H1 (cell line): ENCODE measurements around the gene TMEM185B. TPM values are rescaled to one million over a fixed set of nuclear protein-coding genes. Genes with fewer than 3 reads are reported as not detected.

Experiments used
- CTCF ChIA-PET: fragments of 300-600 bp; sonication (Branson Sonifier 250); formaldehyde crosslinking; loops from one replicate; lab custom pipeline; 2021; ENCODE audit not compliant: partially characterized antibody; lab: Charles Lee
- POLR2A ChIA-PET: fragments of 300-600 bp; sonication (Branson Sonifier 250); formaldehyde crosslinking; loops from one replicate; lab custom pipeline; 2021; ENCODE audit warnings: inconsistent platforms; ENCODE audit not compliant: partially characterized antibody; lab: Charles Lee
- DNase-seq, 2 experiments: peaks; one replicate each; pipeline versions ENCODE4 v3.0.0 to v3.0.0-alpha.2; 2010 to 2022; ENCODE audit warnings: low spot score in 2 of 2, low read depth in 1 of 2, mixed read lengths in 1 of 2
- FAIRE-seq: peaks from 2 replicates; lab custom pipeline; 2011; peaks lifted over from hg19 to GRCh38; lab: Jason Lieb, UNC
- H2AFZ ChIP-seq: 2 replicates; pipeline ENCODE4 v1.8.1; 2012; ENCODE audit warnings: low read length, inconsistent platforms
- H2AK5ac ChIP-seq: 2 replicates; pipeline ENCODE4 v1.6.1; 2013; ENCODE audit warnings: low read depth, low read length
- H2BK120ac ChIP-seq: replicated peaks from 2 replicates; pipeline ENCODE3; 2013; ENCODE audit warnings: low read depth, low read length, inconsistent platforms
- H2BK12ac ChIP-seq: 2 replicates; pipeline ENCODE4 v1.6.1; 2013; ENCODE audit warnings: low read depth, low read length
- H2BK15ac ChIP-seq: 2 replicates; pipeline ENCODE4 v1.6.1; 2013; ENCODE audit warnings: low read length
- H2BK20ac ChIP-seq: 2 replicates; pipeline ENCODE4 v1.6.1; 2013; ENCODE audit warnings: low read length
- H2BK5ac ChIP-seq: 2 replicates; pipeline ENCODE4 v1.6.1; 2013; ENCODE audit warnings: low read depth, low read length
- H3K14ac ChIP-seq: 2 replicates; pipeline ENCODE4 v1.6.1; 2013; ENCODE audit warnings: inconsistent platforms; ENCODE audit not compliant: insufficient read length
- H3K18ac ChIP-seq: 2 replicates; pipeline ENCODE4 v1.6.1; 2013; ENCODE audit warnings: low read length; ENCODE audit errors: extremely low read depth
- H3K23ac ChIP-seq: 2 replicates; pipeline ENCODE4 v1.6.1; 2013; ENCODE audit warnings: inconsistent platforms; ENCODE audit not compliant: insufficient read length
- H3K23me2 ChIP-seq: 2 replicates; pipeline ENCODE4 v1.6.1; 2013; ENCODE audit warnings: low read depth, low read length
- H3K27ac ChIP-seq: 2 replicates; pipeline ENCODE4 v1.6.1; 2011; ENCODE audit warnings: low read depth, low read length, inconsistent platforms
- H3K27me3 ChIP-seq, 4 experiments: replicated peaks in 1 of 4; 1 replicate in 1 of 4; 2 replicates in 3 of 4; pipeline versions ENCODE4 v1.6.1 to v1.8.1; 2011 to 2013; ENCODE audit warnings: low read length in 3 of 4, mild to moderate bottlenecking in 3 of 4, inconsistent platforms in 2 of 4, mixed read lengths in 2 of 4, moderate library complexity in 1 of 4; ENCODE audit not compliant: control insufficient read depth in 3 of 4, insufficient read depth in 3 of 4; ENCODE audit errors: extremely low read depth in 1 of 4
- H3K36me3 ChIP-seq, 4 experiments: 2 replicates each; pipeline versions ENCODE4 v1.6.1 to v1.8.1; 2011 to 2013; ENCODE audit warnings: mild to moderate bottlenecking in 4 of 4, low read length in 3 of 4, moderate library complexity in 2 of 4, control low read depth in 1 of 4, inconsistent platforms in 1 of 4; ENCODE audit not compliant: insufficient read depth in 4 of 4, control insufficient read depth in 2 of 4
- H3K4ac ChIP-seq: replicated peaks from 2 replicates; pipeline ENCODE3; 2013; ENCODE audit warnings: low read length, low read depth, mixed read lengths, inconsistent platforms; ENCODE audit not compliant: insufficient read length
- H3K4me1 ChIP-seq, 4 experiments: replicated peaks in 1 of 4; 1 replicate in 1 of 4; 2 replicates in 3 of 4; pipeline versions ENCODE4 v1.6.1 to v1.8.1; 2011 to 2013; ENCODE audit warnings: low read length in 3 of 4, inconsistent platforms in 2 of 4, mixed read lengths in 1 of 4; ENCODE audit not compliant: insufficient read depth in 4 of 4, control insufficient read depth in 3 of 4
- H3K4me2 ChIP-seq, 2 experiments: 2 replicates each; pipeline versions ENCODE4 v1.6.1 to v1.8.1; 2011 to 2013; ENCODE audit warnings: low read depth in 2 of 2, low read length in 2 of 2, control low read depth in 1 of 2, inconsistent platforms in 1 of 2, mild to moderate bottlenecking in 1 of 2; ENCODE audit not compliant: insufficient read depth in 1 of 2
- H3K4me3 ChIP-seq, 4 experiments: fragments of 200-600, 300-600 bp in 1 of 4; sonication (generic), shearing (Covaris generic), sonication (Bioruptor Twin) in 1 of 4; 2 replicates each; pipeline versions ENCODE4 v1.5.1 to v1.8.1; 2011 to 2016; ENCODE audit warnings: low read length in 4 of 4, low read depth in 3 of 4, control low read depth in 2 of 4, inconsistent platforms in 2 of 4, mild to moderate bottlenecking in 2 of 4, mixed read lengths in 1 of 4, moderate library complexity in 1 of 4; ENCODE audit not compliant: insufficient read depth in 2 of 4; ENCODE audit errors: extremely low read depth in 1 of 4
- H3K56ac ChIP-seq: replicated peaks from 2 replicates; pipeline ENCODE3; 2013; ENCODE audit warnings: low read depth, mild to moderate bottlenecking, mixed read lengths, low read length, inconsistent platforms; ENCODE audit not compliant: insufficient read length
- H3K79me1 ChIP-seq: 2 replicates; pipeline ENCODE4 v1.6.1; 2013; ENCODE audit warnings: low read depth, low read length, control low read depth
- H3K79me2 ChIP-seq, 2 experiments: 2 replicates each; pipeline versions ENCODE4 v1.6.1 to v1.8.1; 2012 to 2013; ENCODE audit warnings: low read length in 2 of 2, mild to moderate bottlenecking in 2 of 2, inconsistent platforms in 1 of 2; ENCODE audit not compliant: insufficient read depth in 2 of 2, control insufficient read depth in 1 of 2
- H3K9ac ChIP-seq, 4 experiments: replicated peaks in 1 of 4; 1 replicate in 1 of 4; 2 replicates in 3 of 4; pipeline versions ENCODE4 v1.6.1 to v1.8.1; 2011 to 2013; ENCODE audit warnings: low read depth in 3 of 4, low read length in 3 of 4, control low read depth in 2 of 4, mild to moderate bottlenecking in 2 of 4, moderate library complexity in 2 of 4, inconsistent platforms in 1 of 4; ENCODE audit errors: extremely low read depth in 1 of 4
- H3K9me3 ChIP-seq, 2 experiments: 2 replicates each; pipeline versions ENCODE4 v1.6.1 to v1.8.1; 2012 to 2013; ENCODE audit warnings: mild to moderate bottlenecking in 2 of 2, moderate library complexity in 2 of 2, control low read depth in 1 of 2, inconsistent platforms in 1 of 2, low read depth in 1 of 2, low read length in 1 of 2, mixed read lengths in 1 of 2; ENCODE audit not compliant: insufficient read depth in 2 of 2
- H4K20me1 ChIP-seq, 2 experiments: replicated peaks in 1 of 2; 2 replicates each; pipeline versions ENCODE3 to v1.8.1; 2011 to 2013; ENCODE audit warnings: inconsistent platforms in 2 of 2, low read length in 2 of 2, mild to moderate bottlenecking in 1 of 2; ENCODE audit not compliant: insufficient read depth in 2 of 2, control insufficient read depth in 1 of 2
- H4K5ac ChIP-seq: 2 replicates; pipeline ENCODE4 v1.6.1; 2013; ENCODE audit warnings: low read length, low read depth, mixed read lengths, inconsistent platforms; ENCODE audit not compliant: insufficient read length
- H4K8ac ChIP-seq: 2 replicates; pipeline ENCODE4 v1.8.0; 2013; ENCODE audit warnings: mild to moderate bottlenecking, moderate library complexity, low read length, inconsistent platforms; ENCODE audit not compliant: insufficient read depth; ENCODE audit errors: extremely low read depth
- H4K91ac ChIP-seq: replicated peaks from 2 replicates; pipeline ENCODE3; 2013; ENCODE audit warnings: low read length, mixed read lengths, inconsistent platforms; ENCODE audit not compliant: insufficient read length
- CTCF ChIP-seq, 3 experiments: IDR thresholded peaks; 1 replicate in 2 of 3; 2 replicates in 1 of 3; pipeline versions ENCODE4 v1.5.1 to v1.6.1; 2011; ENCODE audit warnings: low read length in 3 of 3, mild to moderate bottlenecking in 3 of 3, inconsistent platforms in 2 of 3, low read depth in 1 of 3, moderate library complexity in 1 of 3; ENCODE audit not compliant: insufficient read depth in 1 of 3; ENCODE audit errors: control extremely low read depth in 1 of 3
- EGR1 ChIP-seq: IDR thresholded peaks from 2 replicates; pipeline ENCODE4 v1.6.1; 2011; ENCODE audit warnings: low read depth, low read length, borderline replicate concordance
- HDAC2 ChIP-seq, 2 experiments: fragments of 300-600 bp in 1 of 2; sonication (generic) in 1 of 2; IDR thresholded peaks; 2 replicates each; pipeline ENCODE4 v1.6.1; 2011 to 2012; ENCODE audit warnings: low read depth in 2 of 2, low read length in 2 of 2, mild to moderate bottlenecking in 2 of 2, moderate library complexity in 2 of 2, borderline replicate concordance in 1 of 2, inconsistent platforms in 1 of 2
- KDM5A ChIP-seq: fragments of 200-600 bp; IDR thresholded peaks from 2 replicates; pipeline ENCODE4 v1.7.1; 2012; ENCODE audit warnings: mild to moderate bottlenecking, low read length, inconsistent platforms, mixed read lengths
- NANOG ChIP-seq: IDR thresholded peaks from 2 replicates; pipeline ENCODE4 v1.6.1; 2011; ENCODE audit warnings: low read length, low read depth, mild to moderate bottlenecking, inconsistent platforms; ENCODE audit not compliant: insufficient read depth, poor library complexity, severe bottlenecking
- POLR2A ChIP-seq, 2 experiments: IDR thresholded peaks; 1 replicate in 1 of 2; 2 replicates in 1 of 2; pipeline ENCODE4 v1.6.1; 2011; ENCODE audit warnings: low read depth in 2 of 2, low read length in 2 of 2, mild to moderate bottlenecking in 2 of 2; ENCODE audit errors: control extremely low read depth in 1 of 2
- RBBP5 ChIP-seq: IDR thresholded peaks from 2 replicates; pipeline ENCODE4 v1.7.1; 2012; ENCODE audit warnings: low read depth, mild to moderate bottlenecking, inconsistent platforms, low read length, moderate library complexity, borderline replicate concordance
- RNF2 ChIP-seq: fragments of 200-900, 300-1000 bp; sonication (generic); IDR thresholded peaks from 2 replicates; pipeline ENCODE4 v1.7.1; 2016; ENCODE audit warnings: borderline replicate concordance, low read depth, mild to moderate bottlenecking, antibody characterized with exemption, low read length; ENCODE audit not compliant: poor library complexity, severe bottlenecking; ENCODE audit errors: missing control alignments
- SP1 ChIP-seq: IDR thresholded peaks from 2 replicates; pipeline ENCODE4 v1.6.1; 2011; ENCODE audit warnings: low read depth, low read length
- TCF12 ChIP-seq: IDR thresholded peaks from 2 replicates; pipeline ENCODE4 v1.6.1; 2011; ENCODE audit warnings: low read depth, mild to moderate bottlenecking, low read length
- YY1 ChIP-seq: IDR thresholded peaks from 2 replicates; pipeline ENCODE4 v1.6.1; 2011; ENCODE audit warnings: low read depth, mild to moderate bottlenecking, low read length
- WGBS, 2 experiments: shearing (Covaris generic) in 1 of 2; methylation state at CpG; one replicate each; pipeline versions ENCODE4 v1.1.6 to v1.1.7; 2013 to 2015; ENCODE audit warnings: low lambda C conversion rate in 2 of 2, mixed read lengths in 2 of 2, inconsistent platforms in 1 of 2, low coverage in 1 of 2, missing lambda C conversion rate in 1 of 2; ENCODE audit not compliant: insufficient replicate concordance in 2 of 2, insufficient coverage in 1 of 2, insufficient read length in 1 of 2; ENCODE audit errors: extremely low coverage in 1 of 2, missing lambda C conversion rate in 1 of 2; 5-methylcytosine and 5-hydroxymethylcytosine counted together
- polyA plus RNA-seq, 7 experiments: library from polyadenylated mRNA; depleted of rRNA in 3 of 7; stranded (reverse) in 5 of 7; unstranded in 2 of 7; fragments of >200 nt in 5 of 7; fragments of 200-250 nt in 2 of 7; gene quantifications; 1 replicate in 5 of 7; 2 replicates in 1 of 7; 4 replicates in 1 of 7; pipeline versions ENCODE4 v1.2.1 to v1.2.3, GENCODE V29; 2011 to 2013; ENCODE audit warnings: missing spikeins in 2 of 7, mixed read lengths in 2 of 7
- total RNA-seq: library from RNA; stranded (reverse); fragmentation: NEBNext Ultra II Directional; extraction: Animal tissue kit (Norgen Biotek cat#: 25700); gene quantifications from 2 replicates; pipeline ENCODE4 v1.2.1, GENCODE V29; 2021

TMEM185B gene
- total and polyA plus RNA-seq, 2 of the 8 experiments (the other 6 are each of a cell fraction or from before 2014, with no cell fraction given): 13.5 to 14.0 TPM

GRCh38 chr2:120236316-120236715 lies 13.1 kb upstream of the TMEM185B start:
- H3K14ac ChIP-seq: no peak overlapping the region
- 81% methylated on average over 10 of the region's 10 CpGs; no CpG with 5 or more reads in 1 of the 2 experiments for WGBS, 2 experiments
- DNase-seq (no peak), FAIRE-seq (no peak)
- H3K56ac ChIP-seq: no peak overlapping the region
- H4K20me1 ChIP-seq: no peaks in the 10 kb centered on the region
- POLR2A ChIA-PET: interaction anchor here (1.0 kb wide), 1 partner anchor 10 kb away, joined by 3 read pairs; no protein-coding TSS in a partner anchor
- H3K36me3 ChIP-seq: no peaks in the 10 kb centered on the region
- H3K27me3 ChIP-seq: peaks cover 0 to 2% (median 0%) of the 10 kb centered on the region in 4 experiments; a peak in 2 of 7 replicates
- no peak overlapping the region for H3K4me3 ChIP-seq
- H3K23me2 ChIP-seq: no peaks in the 10 kb centered on the region
- H2AK5ac ChIP-seq: no peak overlapping the region
- no peak overlapping the region for H4K5ac ChIP-seq
- H4K91ac ChIP-seq: no peak overlapping the region
- no peak overlapping the region for H2BK5ac ChIP-seq
- H4K8ac ChIP-seq: no peak overlapping the region
- no peaks in the 10 kb centered on the region for H3K79me2 ChIP-seq
- peaks cover 0 to 22% (median 6%) of the 10 kb centered on the region in 4 experiments; a peak in 6 of 7 replicates for H3K4me1 ChIP-seq
- H3K4me2 ChIP-seq: no peak overlapping the region
- no peak overlapping the region for H2BK12ac ChIP-seq
- H3K23ac ChIP-seq: no peak overlapping the region
- CTCF ChIA-PET: interaction anchor here (0.8 to 1.2 kb wide), 4 partner anchors 13 to 77 kb away, joined by 3 read pairs; partner anchors contain the start of gene TMEM185B
- H3K18ac ChIP-seq: no peak overlapping the region
- no peak overlapping the region for H3K4ac ChIP-seq
- H3K9me3 ChIP-seq: no peaks in the 10 kb centered on the region
- no peaks in the 10 kb centered on the region for H3K79me1 ChIP-seq
- H2BK15ac ChIP-seq: 0 out of 2 replicates have a peak overlapping the region, but pooled peaks have one; percentile 8
- no peak overlapping the region for H2BK120ac ChIP-seq
- H2BK20ac ChIP-seq: no peak overlapping the region
- H3K27ac ChIP-seq: no peak overlapping the region
- no peak overlapping the region for H3K9ac ChIP-seq
- no peak overlapping the region for H2AFZ ChIP-seq
- TF ChIP-seq TCF12: no peak
- no peak for TF ChIP-seq YY1
- no peak for TF ChIP-seq RBBP5
- no peak for TF ChIP-seq NANOG
- TF ChIP-seq KDM5A: no peak
- no peak for TF ChIP-seq HDAC2 (IDR thresholded peaks at IDR 0.05; ENCODE audit: borderline replicate concordance in 1 of 2, low read depth in 2 of 2, low read length in 2 of 2)
- TF ChIP-seq SP1: no peak
- TF ChIP-seq EGR1: no peak
- TF ChIP-seq POLR2A (IDR thresholded peaks at IDR 0.05; ENCODE audit: control extremely low read depth in 1 of 2, low read depth in 2 of 2, low read length in 2 of 2): no peak
- no peak for TF ChIP-seq CTCF (IDR thresholded peaks at IDR 0.05; ENCODE audit: control extremely low read depth in 1 of 3, insufficient read depth in 1 of 3, low read depth in 1 of 3, low read length in 3 of 3)
- no peak for TF ChIP-seq RNF2
